Measurements from ENCODE around the gene ZNF184.

The ZNF184 gene

GRCh38 chr6:27415898-27416297, 57.0 kb downstream of the ZNF184 start:
- no peaks in the 10 kb centered on the region for H3K36me3 Mint-ChIP-seq (ENCODE audit: low read depth)
- no peak overlapping the region for H3K4me3 Mint-ChIP-seq
- peaks cover 8% of the 10 kb centered on the region for H3K27me3 Mint-ChIP-seq
- no peak overlapping the region for H3K27ac Mint-ChIP-seq
- no peaks in the 10 kb centered on the region for H3K9me3 Mint-ChIP-seq
- no peaks in the 10 kb centered on the region for H3K4me1 Mint-ChIP-seq (ENCODE audit: low read depth)

- H3K4me1 Mint-ChIP-seq (ENCODE audit: low read depth): no peaks in the 10 kb centered on the region
- no peaks in the 10 kb centered on the region for H3K36me3 Mint-ChIP-seq (ENCODE audit: low read depth)
- no peak overlapping the region for H3K4me3 Mint-ChIP-seq
- H3K27me3 Mint-ChIP-seq: peaks cover 6% of the 10 kb centered on the region
- no peak overlapping the region for H3K27ac Mint-ChIP-seq
- no peaks in the 10 kb centered on the region for H3K9me3 Mint-ChIP-seq
Observed at GRCh38 chr6:27414996-27415395, 57.9 kb downstream of the ZNF184 start.

- no peaks in the 10 kb centered on the region for H3K36me3 Mint-ChIP-seq (ENCODE audit: low read depth)
- no peaks in the 10 kb centered on the region for H3K4me1 Mint-ChIP-seq (ENCODE audit: low read depth)
- H3K9me3 Mint-ChIP-seq: no peaks in the 10 kb centered on the region
- no peak overlapping the region for H3K4me3 Mint-ChIP-seq
- H3K27ac Mint-ChIP-seq: no peak overlapping the region
- no peaks in the 10 kb centered on the region for H3K27me3 Mint-ChIP-seq
Observed at GRCh38 chr6:27414300-27414699, 58.6 kb downstream of the ZNF184 start.

- peaks cover 14% of the 10 kb centered on the region for H3K9me3 Mint-ChIP-seq
- no peak overlapping the region for H3K27ac Mint-ChIP-seq
- no peak overlapping the region for H3K4me3 Mint-ChIP-seq
- no peaks in the 10 kb centered on the region for H3K4me1 Mint-ChIP-seq (ENCODE audit: low read depth)
- peaks cover 11% of the 10 kb centered on the region for H3K36me3 Mint-ChIP-seq (ENCODE audit: low read depth)
- H3K27me3 Mint-ChIP-seq: no peaks in the 10 kb centered on the region
Observed at GRCh38 chr6:27407153-27407814, 65.6 kb downstream of the ZNF184 start.

GRCh38 chr6:27406085-27406484, 66.8 kb downstream of the ZNF184 start:
- no peak overlapping the region for H3K4me3 Mint-ChIP-seq
- H3K9me3 Mint-ChIP-seq: peaks cover 25% of the 10 kb centered on the region
- no peaks in the 10 kb centered on the region for H3K4me1 Mint-ChIP-seq (ENCODE audit: low read depth)
- no peak overlapping the region for H3K27ac Mint-ChIP-seq
- H3K27me3 Mint-ChIP-seq: no peaks in the 10 kb centered on the region
- peaks cover 23% of the 10 kb centered on the region for H3K36me3 Mint-ChIP-seq (ENCODE audit: low read depth)

- Mint-ChIP-seq H3K4me3 (no peak overlapping the region), H3K27me3 (no peaks in the 10 kb centered on the region), H3K9me3 (peaks cover 54% of the 10 kb centered on the region), H3K4me1 (ENCODE audit: low read depth) (no peaks in the 10 kb centered on the region), H3K27ac (no peak overlapping the region), H3K36me3 (ENCODE audit: low read depth) (peaks cover 62% of the 10 kb centered on the region)
Observed at GRCh38 chr6:27400877-27401642, 71.8 kb downstream of the ZNF184 start.
